K562 (cell line): ENCODE results near the gene AGPAT3. TPM values are rescaled to one million over a fixed set of nuclear protein-coding genes. Genes with fewer than 3 reads are reported as not detected.
A peak's percentile ranks its signal among the peaks of the same experiment; 100 is the strongest.

Experiments
- ADNP ChIP-seq: fragments of 200-800 bp; sonication (Bioruptor generic); IDR thresholded peaks from 2 replicates; pipeline ENCODE4 v1.6.1; 2016; ENCODE audit warnings: missing genetic modification characterization, missing compliant biosample characterization
- AFF1 ChIP-seq, 2 experiments: fragments of 450-650 bp; IDR thresholded peaks; 2 replicates each; pipeline ENCODE4 v1.6.1; 2018; ENCODE audit warnings: mild to moderate bottlenecking in 2 of 2, low read depth in 1 of 2; ENCODE audit not compliant: partially characterized antibody in 2 of 2
- CREM ChIP-seq: IDR thresholded peaks from 2 replicates; pipeline ENCODE4 v1.6.1; 2014; ENCODE audit warnings: antibody characterized with exemption, low read depth
- DMBX1 ChIP-seq: fragments of 250-450 bp; sonication (Bioruptor Pico); IDR thresholded peaks from 2 replicates; pipeline ENCODE4 v1.8.0; 2022; ENCODE audit warnings: inconsistent platforms, mild to moderate bottlenecking, moderate library complexity, borderline replicate concordance
- FOXA1 ChIP-seq: fragments of 450-650 bp; IDR thresholded peaks from 2 replicates; pipeline ENCODE4 v1.6.1; 2016; ENCODE audit warnings: mild to moderate bottlenecking, borderline replicate concordance
- HBP1 ChIP-seq: fragments of 450-650 bp; formaldehyde crosslinking; IDR thresholded peaks from 2 replicates; pipeline ENCODE4 v1.4.0; 2022; ENCODE audit warnings: missing genetic modification characterization
- NBN ChIP-seq: fragments of 450-650 bp; IDR thresholded peaks from 2 replicates; pipeline ENCODE4 v1.6.1; 2016; ENCODE audit warnings: low read depth, mild to moderate bottlenecking
- SRF ChIP-seq, 2 experiments: fragments of 250-450, 450-650 bp in 1 of 2; sonication (Bioruptor Pico) in 1 of 2; sonication (generic) in 1 of 2; formaldehyde crosslinking; IDR thresholded peaks; 2 replicates each; pipeline versions ENCODE4 v1.5.0 to v1.5.1; 2020 to 2022; ENCODE audit warnings: mild to moderate bottlenecking in 1 of 2, missing genetic modification reagents in 1 of 2
- TAF9B ChIP-seq: fragments of 450-650 bp; IDR thresholded peaks from 2 replicates; pipeline ENCODE4 v1.6.1; 2018; ENCODE audit warnings: mild to moderate bottlenecking; ENCODE audit not compliant: partially characterized antibody
- TSC22D4 ChIP-seq: fragments of 450-650 bp; IDR thresholded peaks from 2 replicates; pipeline ENCODE4 v1.6.1; 2016; ENCODE audit warnings: missing genetic modification characterization, missing biosample characterization, control low read depth
- ZKSCAN3 ChIP-seq: fragments of 250-450 bp; sonication (Bioruptor Pico); IDR thresholded peaks from 2 replicates; pipeline ENCODE4 v1.4.0; 2020
- ZNF77 ChIP-seq: fragments of 250-450 bp; sonication (Bioruptor Pico); IDR thresholded peaks from 2 replicates; pipeline ENCODE4 v1.5.0; 2020
- polyA plus RNA-seq, 8 experiments: library from polyadenylated mRNA; depleted of rRNA in 4 of 8; stranded (reverse) in 5 of 8; unstranded in 3 of 8; fragments of >200 nt; fragmentation: Nextera tagmentation in 2 of 8; fragmentation: Illumina TruSeq in 1 of 8; extraction: Ambion mirVana in 2 of 8; extraction: Trizol in 1 of 8; gene quantifications; 2 replicates each; pipeline versions ENCODE4 v1.2.1 to v1.2.3, GENCODE V29; 2011 to 2014; ENCODE audit warnings: inconsistent platforms in 1 of 8, missing spikeins in 1 of 8
- total RNA-seq, 7 experiments: library from RNA; depleted of rRNA in 6 of 7; stranded (reverse); fragments of >200 nt in 6 of 7; fragmentation: Illumina TruSeq in 2 of 7; extraction: Trizol in 2 of 7; gene quantifications; 2 replicates each; pipeline versions ENCODE4 v1.2.1 to v1.2.3, GENCODE V29; 2011 to 2021; ENCODE audit warnings: low replicate concordance in 1 of 7
- TF ChIP-seq, protein P1 (sequence below): IDR thresholded peaks from 2 replicates; pipeline ENCODE4 v1.6.1; 2016; ENCODE audit warnings: missing genetic modification characterization, missing compliant biosample characterization
- TF ChIP-seq, protein P2 (sequence below): fragments of 450-650 bp; IDR thresholded peaks from 2 replicates; pipeline ENCODE4 v1.6.1; 2014; ENCODE audit warnings: low read depth, mild to moderate bottlenecking, moderate library complexity, borderline replicate concordance
- TF ChIP-seq, protein P3 (sequence below): sonication (generic); formaldehyde crosslinking; IDR thresholded peaks from 2 replicates; pipeline ENCODE4 v1.8.1; 2023; ENCODE audit warnings: mild to moderate bottlenecking, missing genetic modification reagents
- TF ChIP-seq, protein P4 (sequence below): fragments of 250-450 bp; sonication (Bioruptor Pico); IDR thresholded peaks from 2 replicates; pipeline ENCODE4 v1.8.0; 2022; ENCODE audit warnings: moderate library complexity, mild to moderate bottlenecking, inconsistent platforms

The AGPAT3 gene
- total and polyA plus RNA-seq, 9 of the 15 experiments (the other 6 are each of a cell fraction or from before 2014, with no cell fraction given): 1.5 to 88.4 (median 35.7) TPM

DNA sequence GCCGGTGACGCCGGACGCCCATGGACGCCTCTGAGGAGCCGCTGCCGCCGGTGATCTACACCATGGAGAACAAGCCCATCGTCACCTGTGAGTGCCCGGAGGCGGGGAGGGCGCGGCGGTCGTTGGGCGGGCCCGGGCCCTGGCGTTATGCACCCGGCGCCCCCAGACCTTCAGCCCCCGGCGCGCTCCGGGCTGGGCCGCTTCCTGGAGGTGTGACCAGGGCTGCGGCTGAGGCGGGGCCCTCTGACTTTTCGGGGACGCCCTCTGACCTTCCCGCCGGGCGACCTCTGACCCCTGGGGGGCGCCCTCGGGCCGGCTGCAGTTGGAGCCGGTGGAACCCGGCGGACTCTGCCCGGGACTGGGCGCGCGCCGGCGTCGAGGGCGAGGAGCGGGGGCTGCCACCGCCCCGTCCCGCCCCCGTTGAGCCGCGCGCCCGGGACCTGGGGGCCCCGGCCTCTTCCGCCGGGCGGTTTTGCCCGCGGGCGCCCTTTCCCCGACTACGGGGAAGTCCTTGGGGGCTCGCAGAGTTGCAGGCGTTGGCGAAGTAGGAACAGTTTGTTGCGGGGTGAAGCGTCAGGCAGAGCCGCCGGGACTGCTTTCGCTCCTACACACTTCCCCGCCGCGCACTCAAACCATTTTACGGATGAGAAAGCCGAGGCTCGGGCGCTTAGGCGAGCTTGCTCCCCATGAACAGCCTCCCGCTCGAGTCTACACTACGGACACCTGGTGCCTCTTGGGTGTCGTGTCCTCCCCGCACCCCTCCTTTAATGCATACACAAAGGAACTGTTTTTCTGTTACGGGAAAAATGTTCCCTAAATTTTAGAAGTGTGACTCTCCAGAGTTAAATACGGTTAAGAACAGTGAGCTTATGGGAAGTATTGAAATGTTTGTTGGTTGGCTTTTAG, 147.7 kb downstream of the AGPAT3 start (continued):
- TF ChIP-seq, protein P1, sequence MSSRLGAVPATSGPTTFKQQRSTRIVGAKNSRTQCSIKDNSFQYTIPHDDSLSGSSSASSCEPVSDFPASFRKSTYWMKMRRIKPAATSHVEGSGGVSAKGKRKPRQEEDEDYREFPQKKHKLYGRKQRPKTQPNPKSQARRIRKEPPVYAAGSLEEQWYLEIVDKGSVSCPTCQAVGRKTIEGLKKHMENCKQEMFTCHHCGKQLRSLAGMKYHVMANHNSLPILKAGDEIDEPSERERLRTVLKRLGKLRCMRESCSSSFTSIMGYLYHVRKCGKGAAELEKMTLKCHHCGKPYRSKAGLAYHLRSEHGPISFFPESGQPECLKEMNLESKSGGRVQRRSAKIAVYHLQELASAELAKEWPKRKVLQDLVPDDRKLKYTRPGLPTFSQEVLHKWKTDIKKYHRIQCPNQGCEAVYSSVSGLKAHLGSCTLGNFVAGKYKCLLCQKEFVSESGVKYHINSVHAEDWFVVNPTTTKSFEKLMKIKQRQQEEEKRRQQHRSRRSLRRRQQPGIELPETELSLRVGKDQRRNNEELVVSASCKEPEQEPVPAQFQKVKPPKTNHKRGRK: no peak
- TF ChIP-seq, protein P2, sequence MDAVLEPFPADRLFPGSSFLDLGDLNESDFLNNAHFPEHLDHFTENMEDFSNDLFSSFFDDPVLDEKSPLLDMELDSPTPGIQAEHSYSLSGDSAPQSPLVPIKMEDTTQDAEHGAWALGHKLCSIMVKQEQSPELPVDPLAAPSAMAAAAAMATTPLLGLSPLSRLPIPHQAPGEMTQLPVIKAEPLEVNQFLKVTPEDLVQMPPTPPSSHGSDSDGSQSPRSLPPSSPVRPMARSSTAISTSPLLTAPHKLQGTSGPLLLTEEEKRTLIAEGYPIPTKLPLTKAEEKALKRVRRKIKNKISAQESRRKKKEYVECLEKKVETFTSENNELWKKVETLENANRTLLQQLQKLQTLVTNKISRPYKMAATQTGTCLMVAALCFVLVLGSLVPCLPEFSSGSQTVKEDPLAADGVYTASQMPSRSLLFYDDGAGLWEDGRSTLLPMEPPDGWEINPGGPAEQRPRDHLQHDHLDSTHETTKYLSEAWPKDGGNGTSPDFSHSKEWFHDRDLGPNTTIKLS: peak; percentile 81
- TF ChIP-seq, protein P3, sequence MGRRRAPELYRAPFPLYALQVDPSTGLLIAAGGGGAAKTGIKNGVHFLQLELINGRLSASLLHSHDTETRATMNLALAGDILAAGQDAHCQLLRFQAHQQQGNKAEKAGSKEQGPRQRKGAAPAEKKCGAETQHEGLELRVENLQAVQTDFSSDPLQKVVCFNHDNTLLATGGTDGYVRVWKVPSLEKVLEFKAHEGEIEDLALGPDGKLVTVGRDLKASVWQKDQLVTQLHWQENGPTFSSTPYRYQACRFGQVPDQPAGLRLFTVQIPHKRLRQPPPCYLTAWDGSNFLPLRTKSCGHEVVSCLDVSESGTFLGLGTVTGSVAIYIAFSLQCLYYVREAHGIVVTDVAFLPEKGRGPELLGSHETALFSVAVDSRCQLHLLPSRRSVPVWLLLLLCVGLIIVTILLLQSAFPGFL: 0 out of 2 replicates have a peak, but pooled peaks have one; percentile 89
- TF ChIP-seq AFF1 (IDR thresholded peaks at IDR 0.05; ENCODE audit: low read depth in 1 of 2, partially characterized antibody in 2 of 2) (peak; percentile 19 to 33), ZKSCAN3 (CRISPR knock-in tag) (no peak), DMBX1 (CRISPR knock-in tag) (0 out of 2 replicates have a peak, but pooled peaks have one; percentile 33), CREM (peak; percentile 51), NBN (no peak), SRF (CRISPR knock-in tag; IDR thresholded peaks at IDR 0.05) (no peak), FOXA1 (no peak), TSC22D4 (tag) (no peak), HBP1 (CRISPR knock-in tag) (no peak), ADNP (no peak), ZNF77 (CRISPR knock-in tag) (no peak), TAF9B (no peak)
- TF ChIP-seq, protein P4, sequence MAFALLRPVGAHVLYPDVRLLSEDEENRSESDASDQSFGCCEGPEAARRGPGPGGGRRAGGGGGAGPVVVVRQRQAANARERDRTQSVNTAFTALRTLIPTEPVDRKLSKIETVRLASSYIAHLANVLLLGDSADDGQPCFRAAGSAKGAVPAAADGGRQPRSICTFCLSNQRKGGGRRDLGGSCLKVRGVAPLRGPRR (CRISPR knock-in tag): no peak
